H1 (cell line): Measurements from ENCODE around the gene ZNF362. TPM values are rescaled to one million over a fixed set of nuclear protein-coding genes. Genes with fewer than 3 reads are reported as not detected.

ENCODE experiments used
- CTCF ChIA-PET: fragments of 300-600 bp; sonication (Branson Sonifier 250); formaldehyde crosslinking; loops from one replicate; lab custom pipeline; 2021; ENCODE audit not compliant: partially characterized antibody; lab: Charles Lee
- POLR2A ChIA-PET: fragments of 300-600 bp; sonication (Branson Sonifier 250); formaldehyde crosslinking; loops from one replicate; lab custom pipeline; 2021; ENCODE audit warnings: inconsistent platforms; ENCODE audit not compliant: partially characterized antibody; lab: Charles Lee
- DNase-seq, 2 experiments: peaks; one replicate each; pipeline versions ENCODE4 v3.0.0 to v3.0.0-alpha.2; 2010 to 2022; ENCODE audit warnings: low spot score in 2 of 2, low read depth in 1 of 2, mixed read lengths in 1 of 2
- FAIRE-seq: peaks from 2 replicates; lab custom pipeline; 2011; peaks lifted over from hg19 to GRCh38; lab: Jason Lieb, UNC
- H2AFZ ChIP-seq: 2 replicates; pipeline ENCODE4 v1.8.1; 2012; ENCODE audit warnings: low read length, inconsistent platforms
- H2AK5ac ChIP-seq: 2 replicates; pipeline ENCODE4 v1.6.1; 2013; ENCODE audit warnings: low read depth, low read length
- H2BK120ac ChIP-seq: replicated peaks from 2 replicates; pipeline ENCODE3; 2013; ENCODE audit warnings: low read depth, low read length, inconsistent platforms
- H2BK12ac ChIP-seq: 2 replicates; pipeline ENCODE4 v1.6.1; 2013; ENCODE audit warnings: low read depth, low read length
- H2BK15ac ChIP-seq: 2 replicates; pipeline ENCODE4 v1.6.1; 2013; ENCODE audit warnings: low read length
- H2BK20ac ChIP-seq: 2 replicates; pipeline ENCODE4 v1.6.1; 2013; ENCODE audit warnings: low read length
- H2BK5ac ChIP-seq: 2 replicates; pipeline ENCODE4 v1.6.1; 2013; ENCODE audit warnings: low read depth, low read length
- H3K14ac ChIP-seq: 2 replicates; pipeline ENCODE4 v1.6.1; 2013; ENCODE audit warnings: inconsistent platforms; ENCODE audit not compliant: insufficient read length
- H3K18ac ChIP-seq: 2 replicates; pipeline ENCODE4 v1.6.1; 2013; ENCODE audit warnings: low read length; ENCODE audit errors: extremely low read depth
- H3K23ac ChIP-seq: 2 replicates; pipeline ENCODE4 v1.6.1; 2013; ENCODE audit warnings: inconsistent platforms; ENCODE audit not compliant: insufficient read length
- H3K23me2 ChIP-seq: 2 replicates; pipeline ENCODE4 v1.6.1; 2013; ENCODE audit warnings: low read depth, low read length
- H3K27ac ChIP-seq: 2 replicates; pipeline ENCODE4 v1.6.1; 2011; ENCODE audit warnings: low read depth, low read length, inconsistent platforms
- H3K27me3 ChIP-seq, 4 experiments: replicated peaks in 1 of 4; 1 replicate in 1 of 4; 2 replicates in 3 of 4; pipeline versions ENCODE4 v1.6.1 to v1.8.1; 2011 to 2013; ENCODE audit warnings: low read length in 3 of 4, mild to moderate bottlenecking in 3 of 4, inconsistent platforms in 2 of 4, mixed read lengths in 2 of 4, moderate library complexity in 1 of 4; ENCODE audit not compliant: control insufficient read depth in 3 of 4, insufficient read depth in 3 of 4; ENCODE audit errors: extremely low read depth in 1 of 4
- H3K36me3 ChIP-seq, 4 experiments: 2 replicates each; pipeline versions ENCODE4 v1.6.1 to v1.8.1; 2011 to 2013; ENCODE audit warnings: mild to moderate bottlenecking in 4 of 4, low read length in 3 of 4, moderate library complexity in 2 of 4, control low read depth in 1 of 4, inconsistent platforms in 1 of 4; ENCODE audit not compliant: insufficient read depth in 4 of 4, control insufficient read depth in 2 of 4
- H3K4ac ChIP-seq: replicated peaks from 2 replicates; pipeline ENCODE3; 2013; ENCODE audit warnings: low read length, low read depth, mixed read lengths, inconsistent platforms; ENCODE audit not compliant: insufficient read length
- H3K4me1 ChIP-seq, 4 experiments: replicated peaks in 1 of 4; 1 replicate in 1 of 4; 2 replicates in 3 of 4; pipeline versions ENCODE4 v1.6.1 to v1.8.1; 2011 to 2013; ENCODE audit warnings: low read length in 3 of 4, inconsistent platforms in 2 of 4, mixed read lengths in 1 of 4; ENCODE audit not compliant: insufficient read depth in 4 of 4, control insufficient read depth in 3 of 4
- H3K4me2 ChIP-seq, 2 experiments: 2 replicates each; pipeline versions ENCODE4 v1.6.1 to v1.8.1; 2011 to 2013; ENCODE audit warnings: low read depth in 2 of 2, low read length in 2 of 2, control low read depth in 1 of 2, inconsistent platforms in 1 of 2, mild to moderate bottlenecking in 1 of 2; ENCODE audit not compliant: insufficient read depth in 1 of 2
- H3K4me3 ChIP-seq, 4 experiments: fragments of 200-600, 300-600 bp in 1 of 4; sonication (generic), shearing (Covaris generic), sonication (Bioruptor Twin) in 1 of 4; 2 replicates each; pipeline versions ENCODE4 v1.5.1 to v1.8.1; 2011 to 2016; ENCODE audit warnings: low read length in 4 of 4, low read depth in 3 of 4, control low read depth in 2 of 4, inconsistent platforms in 2 of 4, mild to moderate bottlenecking in 2 of 4, mixed read lengths in 1 of 4, moderate library complexity in 1 of 4; ENCODE audit not compliant: insufficient read depth in 2 of 4; ENCODE audit errors: extremely low read depth in 1 of 4
- H3K56ac ChIP-seq: replicated peaks from 2 replicates; pipeline ENCODE3; 2013; ENCODE audit warnings: low read depth, mild to moderate bottlenecking, mixed read lengths, low read length, inconsistent platforms; ENCODE audit not compliant: insufficient read length
- H3K79me1 ChIP-seq: 2 replicates; pipeline ENCODE4 v1.6.1; 2013; ENCODE audit warnings: low read depth, low read length, control low read depth
- H3K79me2 ChIP-seq, 2 experiments: 2 replicates each; pipeline versions ENCODE4 v1.6.1 to v1.8.1; 2012 to 2013; ENCODE audit warnings: low read length in 2 of 2, mild to moderate bottlenecking in 2 of 2, inconsistent platforms in 1 of 2; ENCODE audit not compliant: insufficient read depth in 2 of 2, control insufficient read depth in 1 of 2
- H3K9ac ChIP-seq, 4 experiments: replicated peaks in 1 of 4; 1 replicate in 1 of 4; 2 replicates in 3 of 4; pipeline versions ENCODE4 v1.6.1 to v1.8.1; 2011 to 2013; ENCODE audit warnings: low read depth in 3 of 4, low read length in 3 of 4, control low read depth in 2 of 4, mild to moderate bottlenecking in 2 of 4, moderate library complexity in 2 of 4, inconsistent platforms in 1 of 4; ENCODE audit errors: extremely low read depth in 1 of 4
- H3K9me3 ChIP-seq, 2 experiments: 2 replicates each; pipeline versions ENCODE4 v1.6.1 to v1.8.1; 2012 to 2013; ENCODE audit warnings: mild to moderate bottlenecking in 2 of 2, moderate library complexity in 2 of 2, control low read depth in 1 of 2, inconsistent platforms in 1 of 2, low read depth in 1 of 2, low read length in 1 of 2, mixed read lengths in 1 of 2; ENCODE audit not compliant: insufficient read depth in 2 of 2
- H4K20me1 ChIP-seq, 2 experiments: replicated peaks in 1 of 2; 2 replicates each; pipeline versions ENCODE3 to v1.8.1; 2011 to 2013; ENCODE audit warnings: inconsistent platforms in 2 of 2, low read length in 2 of 2, mild to moderate bottlenecking in 1 of 2; ENCODE audit not compliant: insufficient read depth in 2 of 2, control insufficient read depth in 1 of 2
- H4K5ac ChIP-seq: 2 replicates; pipeline ENCODE4 v1.6.1; 2013; ENCODE audit warnings: low read length, low read depth, mixed read lengths, inconsistent platforms; ENCODE audit not compliant: insufficient read length
- H4K8ac ChIP-seq: 2 replicates; pipeline ENCODE4 v1.8.0; 2013; ENCODE audit warnings: mild to moderate bottlenecking, moderate library complexity, low read length, inconsistent platforms; ENCODE audit not compliant: insufficient read depth; ENCODE audit errors: extremely low read depth
- H4K91ac ChIP-seq: replicated peaks from 2 replicates; pipeline ENCODE3; 2013; ENCODE audit warnings: low read length, mixed read lengths, inconsistent platforms; ENCODE audit not compliant: insufficient read length
- BACH1 ChIP-seq: IDR thresholded peaks from 2 replicates; pipeline ENCODE4 v1.6.1; 2012; ENCODE audit warnings: low read length, improper control_type of control experiment
- CHD1 ChIP-seq: IDR thresholded peaks from 2 replicates; pipeline ENCODE4 v1.6.1; 2012; ENCODE audit warnings: low read depth, low read length, improper control_type of control experiment
- CREB1 ChIP-seq: IDR thresholded peaks from 2 replicates; pipeline ENCODE4 v1.6.1; 2012; ENCODE audit warnings: inconsistent platforms
- HDAC2 ChIP-seq, 2 experiments: fragments of 300-600 bp in 1 of 2; sonication (generic) in 1 of 2; IDR thresholded peaks; 2 replicates each; pipeline ENCODE4 v1.6.1; 2011 to 2012; ENCODE audit warnings: low read depth in 2 of 2, low read length in 2 of 2, mild to moderate bottlenecking in 2 of 2, moderate library complexity in 2 of 2, borderline replicate concordance in 1 of 2, inconsistent platforms in 1 of 2
- KDM1A ChIP-seq: fragments of 200-600, 300-600 bp; sonication (generic); IDR thresholded peaks from 2 replicates; pipeline ENCODE4 v1.7.1; 2016; ENCODE audit warnings: mild to moderate bottlenecking, low read length, borderline replicate concordance
- MAFK ChIP-seq: IDR thresholded peaks from 2 replicates; pipeline ENCODE4 v1.6.1; 2012; ENCODE audit warnings: low read depth, mild to moderate bottlenecking, improper control_type of control experiment, low read length
- PHF8 ChIP-seq: fragments of 200-600 bp; sonication (generic); conservative IDR thresholded peaks from 2 replicates; pipeline ENCODE4 v1.7.1; 2012; ENCODE audit warnings: low read depth, mild to moderate bottlenecking, inconsistent platforms, low read length, moderate library complexity
- SP2 ChIP-seq: IDR thresholded peaks from 2 replicates; pipeline ENCODE4 v1.6.1; 2012; ENCODE audit warnings: mild to moderate bottlenecking, low read length, inconsistent platforms
- YY1 ChIP-seq: IDR thresholded peaks from 2 replicates; pipeline ENCODE4 v1.6.1; 2011; ENCODE audit warnings: low read depth, mild to moderate bottlenecking, low read length
- WGBS, 2 experiments: shearing (Covaris generic) in 1 of 2; methylation state at CpG; one replicate each; pipeline versions ENCODE4 v1.1.6 to v1.1.7; 2013 to 2015; ENCODE audit warnings: low lambda C conversion rate in 2 of 2, mixed read lengths in 2 of 2, inconsistent platforms in 1 of 2, low coverage in 1 of 2, missing lambda C conversion rate in 1 of 2; ENCODE audit not compliant: insufficient replicate concordance in 2 of 2, insufficient coverage in 1 of 2, insufficient read length in 1 of 2; ENCODE audit errors: extremely low coverage in 1 of 2, missing lambda C conversion rate in 1 of 2; 5-methylcytosine and 5-hydroxymethylcytosine counted together
- polyA plus RNA-seq, 7 experiments: library from polyadenylated mRNA; depleted of rRNA in 3 of 7; stranded (reverse) in 5 of 7; unstranded in 2 of 7; fragments of >200 nt in 5 of 7; fragments of 200-250 nt in 2 of 7; gene quantifications; 1 replicate in 5 of 7; 2 replicates in 1 of 7; 4 replicates in 1 of 7; pipeline versions ENCODE4 v1.2.1 to v1.2.3, GENCODE V29; 2011 to 2013; ENCODE audit warnings: missing spikeins in 2 of 7, mixed read lengths in 2 of 7
- total RNA-seq: library from RNA; stranded (reverse); fragmentation: NEBNext Ultra II Directional; extraction: Animal tissue kit (Norgen Biotek cat#: 25700); gene quantifications from 2 replicates; pipeline ENCODE4 v1.2.1, GENCODE V29; 2021

ZNF362 gene
- total and polyA plus RNA-seq, 2 of the 8 experiments (the other 6 are each of a cell fraction or from before 2014, with no cell fraction given), result 24.2 to 27.8 TPM

DNA sequence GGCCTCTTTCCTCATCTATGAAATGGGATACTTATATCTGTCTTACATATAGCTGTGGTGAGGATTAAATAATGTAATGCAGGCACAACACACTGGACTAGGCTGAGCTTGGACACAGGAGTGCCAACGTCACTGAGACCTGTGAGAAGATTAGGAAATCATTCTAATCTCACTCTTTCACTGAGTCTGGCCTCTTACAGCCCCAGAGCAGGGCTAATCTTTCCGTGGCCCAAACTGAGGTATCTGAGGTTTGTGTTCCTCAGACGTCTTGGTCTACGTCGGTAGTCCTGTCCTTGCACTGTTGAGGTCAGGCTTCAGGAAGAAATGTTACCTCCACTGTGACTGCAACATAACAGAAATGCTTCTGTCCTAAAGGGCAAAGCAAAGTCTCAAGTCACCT is 87.2 kb downstream of the ZNF362 start:
- no peak overlapping the region for H3K9ac ChIP-seq
- ChIA-PET CTCF (interaction anchor here (1.1 to 1.6 kb wide), 3 partner anchors 18 to 46 kb away, joined by 3 to 5 read pairs (median 4); no protein-coding TSS in a partner anchor), POLR2A (no interaction called here)
- H2BK120ac ChIP-seq, result no peak overlapping the region
- H3K4me3 ChIP-seq, result no peak overlapping the region
- H3K18ac ChIP-seq, result no peak overlapping the region
- no peak for FAIRE-seq
- 84% methylated on average over 5 of the region's 5 CpGs; no CpG with 5 or more reads in 1 of the 2 experiments for WGBS, 2 experiments
- H3K23ac ChIP-seq, result no peak overlapping the region
- H2BK12ac ChIP-seq, result no peak overlapping the region; the same call in 1 of the 2 replicates
- no peak overlapping the region for H4K8ac ChIP-seq
- H3K56ac ChIP-seq, result no peak overlapping the region
- H3K27me3 ChIP-seq, result peaks cover 14 to 27% (median 23%) of the 10 kb centered on the region in 4 experiments
- H3K79me1 ChIP-seq, result no peaks in the 10 kb centered on the region
- no peaks in the 10 kb centered on the region for H3K9me3 ChIP-seq
- no peak overlapping the region for H2AFZ ChIP-seq
- H3K79me2 ChIP-seq, result no peaks in the 10 kb centered on the region
- no peak overlapping the region for H3K27ac ChIP-seq
- H3K14ac ChIP-seq, result no peak overlapping the region
- H3K4ac ChIP-seq, result no peak overlapping the region
- H2AK5ac ChIP-seq, result no peak overlapping the region
- H3K36me3 ChIP-seq, result no peaks in the 10 kb centered on the region
- no peak for DNase-seq
- H3K4me2 ChIP-seq, result no peak overlapping the region
- H2BK20ac ChIP-seq, result no peak overlapping the region
- no peak overlapping the region for H2BK15ac ChIP-seq
- TF ChIP-seq CREB1, result no peak
- TF ChIP-seq YY1, result no peak
- no peak for TF ChIP-seq BACH1
- TF ChIP-seq KDM1A, result no peak
- TF ChIP-seq MAFK, result no peak
- TF ChIP-seq PHF8, result no peak
- no peak for TF ChIP-seq SP2
- no peak for TF ChIP-seq CHD1
- TF ChIP-seq HDAC2 (IDR thresholded peaks at IDR 0.05; ENCODE audit: borderline replicate concordance in 1 of 2, low read depth in 2 of 2, low read length in 2 of 2), result no peak
- no peak overlapping the region for H2BK5ac ChIP-seq
- H4K20me1 ChIP-seq, result peaks cover 4 to 12% of the 10 kb centered on the region in 2 experiments
- peaks cover 23 to 58% (median 34%) of the 10 kb centered on the region in 4 experiments for H3K4me1 ChIP-seq
- no peak overlapping the region for H4K91ac ChIP-seq
- H4K5ac ChIP-seq, result no peak overlapping the region
- no peaks in the 10 kb centered on the region for H3K23me2 ChIP-seq
